HepG2 (cell line): ENCODE measurements around the gene COL4A3. TPM values are rescaled to one million over a fixed set of nuclear protein-coding genes. Genes with fewer than 3 reads are reported as not detected.

Experiments used
- AFF4 ChIP-seq: sonication (generic); formaldehyde crosslinking; IDR thresholded peaks from 2 replicates; pipeline ENCODE4 v1.4.0; 2020; ENCODE audit warnings: missing genetic modification reagents
- GTF3A ChIP-seq: sonication (generic); formaldehyde crosslinking; conservative IDR thresholded peaks from 2 replicates; pipeline ENCODE4 v1.4.0; 2020; ENCODE audit warnings: mild to moderate bottlenecking, missing genetic modification reagents
- PRDM10 ChIP-seq: sonication (generic); formaldehyde crosslinking; IDR thresholded peaks from 2 replicates; pipeline ENCODE4 v1.4.0; 2020; ENCODE audit warnings: low read depth, missing genetic modification reagents
- TAF1 ChIP-seq: sonication (generic); formaldehyde crosslinking; IDR thresholded peaks from 2 replicates; pipeline ENCODE4 v1.4.0; 2020; ENCODE audit warnings: missing genetic modification reagents
- THAP11 ChIP-seq: IDR thresholded peaks from 2 replicates; pipeline ENCODE4 v1.6.1; 2016; ENCODE audit warnings: missing biosample characterization, missing genetic modification reagents
- ZNF121 ChIP-seq: sonication (generic); formaldehyde crosslinking; IDR thresholded peaks from 2 replicates; pipeline ENCODE4 v1.5.0; 2020; ENCODE audit warnings: mild to moderate bottlenecking, missing genetic modification reagents
- ZNF143 ChIP-seq: sonication (generic); formaldehyde crosslinking; IDR thresholded peaks from 2 replicates; pipeline ENCODE4 v1.4.0; 2020; ENCODE audit warnings: missing genetic modification reagents
- polyA plus RNA-seq, 8 experiments: library from polyadenylated mRNA; depleted of rRNA in 3 of 8; stranded (reverse) in 7 of 8; unstranded in 1 of 8; fragments of >200 nt; fragmentation: Illumina TruSeq in 4 of 8; extraction: Trizol in 4 of 8; gene quantifications; 2 replicates each; pipeline versions ENCODE4 v1.2.1 to v1.2.3, GENCODE V29; 2011 to 2016; ENCODE audit warnings: low read depth in 4 of 8, missing spikeins in 1 of 8, mixed read lengths in 1 of 8; ENCODE audit not compliant: insufficient read depth in 1 of 8
- total RNA-seq, 5 experiments: library from RNA; depleted of rRNA; stranded (reverse); fragments of >200 nt; fragmentation: Illumina TruSeq; extraction: Trizol; gene quantifications; 2 replicates each; pipeline ENCODE4 v1.2.3, GENCODE V29; 2016; ENCODE audit warnings: low read depth in 1 of 5

COL4A3 gene
- total and polyA plus RNA-seq, 2 of the 13 experiments (the other 11 are each of a cell fraction or from before 2014, with no cell fraction given), result 0.02 TPM; not detected in 1

GRCh38 chr2:227238238-227239237 lies 74.1 kb downstream of the COL4A3 start (continued):
- TF ChIP-seq AFF4 (no peak), TAF1 (CRISPR knock-in tag) (no peak), THAP11 (no peak), PRDM10 (CRISPR knock-in tag) (no peak), ZNF121 (CRISPR knock-in tag) (no peak), ZNF143 (CRISPR knock-in tag) (no peak), GTF3A (CRISPR knock-in tag) (no peak)
- TF ChIP-seq, all 625 proteins: peak for 10
